ENCODE measurements around the gene CLOCK.
"Not testable (repeated sequence)": the region's sequence is repeated elsewhere in the genome, so short reads cannot be mapped to it uniquely, and the experiment has no call there.

The CLOCK gene

GRCh38 chr4:55546756-55547465 lies at the start of gene CLOCK:
CLOCK (minus strand) TSS chr4:55546909; CDS start chr4:55482785, 64,124 bp downstream.
- Histone ChIP-seq H3K9me3 (ENCODE audit: control insufficient read depth, low read length) (no peaks in the 10 kb centered on the region), H3K27me3 (replicated peaks; ENCODE audit: control insufficient read depth, insufficient read depth, low read length) (no peaks in the 10 kb centered on the region)
- DNase-seq (ENCODE audit: low read depth), result peak; percentile 94

GRCh38 chr4:55592014-55592413 lies 45.3 kb upstream of the CLOCK start, which contains the start of gene PDCL2:
PDCL2 (minus strand) TSS chr4:55592245; CDS start chr4:55592109, 136 bp downstream.
- H3K27me3 ChIP-seq (replicated peaks; ENCODE audit: control insufficient read depth, insufficient read depth, low read length), result no peaks in the 10 kb centered on the region

More at GRCh38 chr4:55546756-55547465, at the start of gene CLOCK:
- Histone ChIP-seq H3K4me3 (ENCODE audit: low read length) (peak within 1 kb of the TSS; percentile 97), H3K4me1 (ENCODE audit: control insufficient read depth, insufficient read depth, low read length) (peaks cover 29% of the 10 kb centered on the region), H3K9ac (ENCODE audit: low read length) (peak within 1 kb of the TSS; percentile 90), H3K36me3 (ENCODE audit: control insufficient read depth, insufficient read depth, low read length, severe bottlenecking) (no peaks in the 10 kb centered on the region)

GRCh38 chr4:55588160-55588559 lies 41.5 kb upstream of the CLOCK start:
- Histone ChIP-seq H3K9me3 (ENCODE audit: control insufficient read depth, low read length) (peaks cover 18% of the 10 kb centered on the region), H3K36me3 (ENCODE audit: control insufficient read depth, insufficient read depth, low read length, severe bottlenecking) (no peaks in the 10 kb centered on the region), H3K9ac (ENCODE audit: low read length) (no peak overlapping the region), H3K4me1 (ENCODE audit: control insufficient read depth, insufficient read depth, low read length) (no peaks in the 10 kb centered on the region), H3K4me3 (ENCODE audit: low read length) (no peak overlapping the region), H3K27me3 (replicated peaks; ENCODE audit: control insufficient read depth, insufficient read depth, low read length) (no peaks in the 10 kb centered on the region)
- no peak for DNase-seq (ENCODE audit: low read depth)

More at GRCh38 chr4:55592014-55592413, 45.3 kb upstream of the CLOCK start, which contains the start of gene PDCL2:
- H3K9me3 ChIP-seq (ENCODE audit: control insufficient read depth, low read length), result peaks cover 11% of the 10 kb centered on the region
- H3K36me3 ChIP-seq (ENCODE audit: control insufficient read depth, insufficient read depth, low read length, severe bottlenecking), result no peaks in the 10 kb centered on the region
- H3K4me1 ChIP-seq (ENCODE audit: control insufficient read depth, insufficient read depth, low read length), result no peaks in the 10 kb centered on the region
- DNase-seq (ENCODE audit: low read depth), result no peak
- H3K9ac ChIP-seq (ENCODE audit: low read length), result no peak within 1 kb of the TSS
- H3K4me3 ChIP-seq (ENCODE audit: low read length), result no peak within 1 kb of the TSS

GRCh38 chr4:55582773-55583172 lies 36.1 kb upstream of the CLOCK start:
- not testable (repeated sequence) for H3K36me3 ChIP-seq (ENCODE audit: control insufficient read depth, insufficient read depth, low read length, severe bottlenecking); H3K27me3 ChIP-seq (replicated peaks; ENCODE audit: control insufficient read depth, insufficient read depth, low read length); H3K4me3 ChIP-seq (ENCODE audit: low read length); H3K4me1 ChIP-seq (ENCODE audit: control insufficient read depth, insufficient read depth, low read length); DNase-seq (ENCODE audit: low read depth); H3K9ac ChIP-seq (ENCODE audit: low read length)
- peaks cover 14% of the 10 kb centered on the region for H3K9me3 ChIP-seq (ENCODE audit: control insufficient read depth, low read length)

GRCh38 chr4:55578341-55579010 lies 31.8 kb upstream of the CLOCK start:
- Histone ChIP-seq H3K36me3 (ENCODE audit: control insufficient read depth, insufficient read depth, low read length, severe bottlenecking) (no peaks in the 10 kb centered on the region), H3K27me3 (replicated peaks; ENCODE audit: control insufficient read depth, insufficient read depth, low read length) (no peaks in the 10 kb centered on the region), H3K4me1 (ENCODE audit: control insufficient read depth, insufficient read depth, low read length) (no peaks in the 10 kb centered on the region), H3K4me3 (ENCODE audit: low read length) (no peak overlapping the region), H3K9me3 (ENCODE audit: control insufficient read depth, low read length) (peaks cover 47% of the 10 kb centered on the region), H3K9ac (ENCODE audit: low read length) (no peak overlapping the region)
- no peak for DNase-seq (ENCODE audit: low read depth)

- Histone ChIP-seq H3K4me1 (ENCODE audit: control insufficient read depth, insufficient read depth, low read length) (no peaks in the 10 kb centered on the region), H3K9me3 (ENCODE audit: control insufficient read depth, low read length) (peaks cover 44% of the 10 kb centered on the region), H3K36me3 (ENCODE audit: control insufficient read depth, insufficient read depth, low read length, severe bottlenecking) (no peaks in the 10 kb centered on the region), H3K9ac (ENCODE audit: low read length) (no peak overlapping the region), H3K4me3 (ENCODE audit: low read length) (no peak overlapping the region), H3K27me3 (replicated peaks; ENCODE audit: control insufficient read depth, insufficient read depth, low read length) (no peaks in the 10 kb centered on the region)
- no peak for DNase-seq (ENCODE audit: low read depth)
Observed at GRCh38 chr4:55575513-55575912, 28.8 kb upstream of the CLOCK start.

GRCh38 chr4:55574252-55574651 lies 27.5 kb upstream of the CLOCK start:
- no peak for DNase-seq (ENCODE audit: low read depth)
- Histone ChIP-seq H3K9ac (ENCODE audit: low read length) (no peak overlapping the region), H3K36me3 (ENCODE audit: control insufficient read depth, insufficient read depth, low read length, severe bottlenecking) (no peaks in the 10 kb centered on the region), H3K4me3 (ENCODE audit: low read length) (no peak overlapping the region), H3K9me3 (ENCODE audit: control insufficient read depth, low read length) (peaks cover 44% of the 10 kb centered on the region), H3K27me3 (replicated peaks; ENCODE audit: control insufficient read depth, insufficient read depth, low read length) (no peaks in the 10 kb centered on the region), H3K4me1 (ENCODE audit: control insufficient read depth, insufficient read depth, low read length) (no peaks in the 10 kb centered on the region)

GRCh38 chr4:55571806-55572205 lies 25.1 kb upstream of the CLOCK start:
- Histone ChIP-seq H3K27me3 (replicated peaks; ENCODE audit: control insufficient read depth, insufficient read depth, low read length) (no peaks in the 10 kb centered on the region), H3K4me3 (ENCODE audit: low read length) (no peak overlapping the region), H3K36me3 (ENCODE audit: control insufficient read depth, insufficient read depth, low read length, severe bottlenecking) (no peaks in the 10 kb centered on the region), H3K9ac (ENCODE audit: low read length) (no peak overlapping the region), H3K4me1 (ENCODE audit: control insufficient read depth, insufficient read depth, low read length) (no peaks in the 10 kb centered on the region), H3K9me3 (ENCODE audit: control insufficient read depth, low read length) (peaks cover 34% of the 10 kb centered on the region)
- DNase-seq (ENCODE audit: low read depth), result no peak

GRCh38 chr4:55568905-55569504 lies 22.3 kb upstream of the CLOCK start:
- H3K36me3 ChIP-seq (ENCODE audit: control insufficient read depth, insufficient read depth, low read length, severe bottlenecking), result no peaks in the 10 kb centered on the region
- H3K27me3 ChIP-seq (replicated peaks; ENCODE audit: control insufficient read depth, insufficient read depth, low read length), result no peaks in the 10 kb centered on the region
- no peak overlapping the region for H3K9ac ChIP-seq (ENCODE audit: low read length)
- H3K4me3 ChIP-seq (ENCODE audit: low read length), result no peak overlapping the region
- DNase-seq (ENCODE audit: low read depth), result no peak
- no peaks in the 10 kb centered on the region for H3K4me1 ChIP-seq (ENCODE audit: control insufficient read depth, insufficient read depth, low read length)
- peaks cover 7% of the 10 kb centered on the region for H3K9me3 ChIP-seq (ENCODE audit: control insufficient read depth, low read length)

GRCh38 chr4:55561889-55562288 lies 15.2 kb upstream of the CLOCK start:
- H3K4me1 ChIP-seq (ENCODE audit: control insufficient read depth, insufficient read depth, low read length), result no peaks in the 10 kb centered on the region
- no peak overlapping the region for H3K9ac ChIP-seq (ENCODE audit: low read length)
- no peaks in the 10 kb centered on the region for H3K9me3 ChIP-seq (ENCODE audit: control insufficient read depth, low read length)
- H3K36me3 ChIP-seq (ENCODE audit: control insufficient read depth, insufficient read depth, low read length, severe bottlenecking), result no peaks in the 10 kb centered on the region
- H3K4me3 ChIP-seq (ENCODE audit: low read length), result no peak overlapping the region
- H3K27me3 ChIP-seq (replicated peaks; ENCODE audit: control insufficient read depth, insufficient read depth, low read length), result no peaks in the 10 kb centered on the region
- DNase-seq (ENCODE audit: low read depth), result no peak

- H3K36me3 ChIP-seq (ENCODE audit: control insufficient read depth, insufficient read depth, low read length, severe bottlenecking), result no peaks in the 10 kb centered on the region
- DNase-seq (ENCODE audit: low read depth), result no peak
- H3K27me3 ChIP-seq (replicated peaks; ENCODE audit: control insufficient read depth, insufficient read depth, low read length), result no peaks in the 10 kb centered on the region
- H3K4me1 ChIP-seq (ENCODE audit: control insufficient read depth, insufficient read depth, low read length), result no peaks in the 10 kb centered on the region
- no peak overlapping the region for H3K9ac ChIP-seq (ENCODE audit: low read length)
- no peak overlapping the region for H3K4me3 ChIP-seq (ENCODE audit: low read length)
- no peaks in the 10 kb centered on the region for H3K9me3 ChIP-seq (ENCODE audit: control insufficient read depth, low read length)
Observed at GRCh38 chr4:55560096-55560495, 13.4 kb upstream of the CLOCK start.
